SKM-1 (cell line): ENCODE measurements around the gene SCN2B.
A peak's percentile ranks its signal among the peaks of the same experiment; 100 is the strongest.

Experiments
- DNase-seq: peaks from one replicate; lab custom pipeline; 2025; ENCODE audit not compliant: unreplicated experiment; lab: John Stamatoyannopoulos, UW

Gene SCN2B

GRCh38 chr11:118154641-118155040 lies 21.8 kb downstream of the SCN2B start:
- no peak for DNase-seq

GRCh38 chr11:118153976-118154375 lies 22.5 kb downstream of the SCN2B start:
- DNase-seq, result no peak

GRCh38 chr11:118153516-118153915 lies 22.9 kb downstream of the SCN2B start:
- DNase-seq, result no peak

GRCh38 chr11:118152552-118153471 lies 23.6 kb downstream of the SCN2B start, which contains the start of gene SCN4B:
SCN4B (minus strand) TSS chr11:118152823; CDS start chr11:118152673, 150 bp downstream.
- no peak for DNase-seq

GRCh38 chr11:118152020-118152551 lies 24.4 kb downstream of the SCN2B start:
- no peak for DNase-seq

DNA sequence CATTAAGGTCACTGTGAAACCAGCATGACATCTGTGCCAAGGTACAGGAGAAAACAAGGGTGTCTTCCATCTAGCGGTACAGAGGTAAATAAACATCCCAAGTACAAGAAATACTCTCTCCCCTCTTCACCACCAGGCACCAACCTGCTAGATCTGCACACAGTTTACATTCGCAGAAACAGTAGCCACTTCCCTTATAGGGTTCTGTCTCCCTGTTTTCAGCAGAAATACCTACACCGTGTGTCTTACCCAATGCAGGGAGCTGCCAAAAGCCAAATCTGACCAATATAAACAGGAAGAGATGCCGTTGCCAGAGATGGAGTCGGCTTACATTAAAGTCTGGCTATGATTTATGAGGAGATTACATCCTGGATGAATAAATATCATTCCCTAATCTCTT lies 25.0 kb downstream of the SCN2B start:
- DNase-seq, result no peak

DNA sequence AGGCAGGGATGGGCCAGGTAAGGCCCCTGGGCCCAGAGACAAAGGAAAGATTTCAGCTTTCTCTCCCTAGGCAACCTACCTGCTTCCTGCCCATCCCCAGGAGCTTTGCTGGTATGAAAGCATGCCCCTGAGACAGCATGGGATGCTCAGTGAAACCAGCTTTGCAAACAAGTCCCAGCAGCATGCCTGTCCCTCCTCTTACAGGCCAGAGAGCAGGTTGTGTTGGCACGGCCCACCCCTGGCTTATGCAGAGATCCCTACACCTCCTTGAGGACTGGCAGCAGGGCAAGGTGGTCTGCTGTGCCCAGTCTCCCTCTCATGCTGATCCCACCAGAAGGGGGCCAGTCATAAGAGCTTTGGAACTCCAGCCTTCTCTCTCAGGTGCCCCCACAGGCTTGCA lies 26.9 kb downstream of the SCN2B start:
- DNase-seq, result no peak

- DNase-seq, result no peak
Observed at GRCh38 chr11:118148856-118149255, 27.6 kb downstream of the SCN2B start.

DNA sequence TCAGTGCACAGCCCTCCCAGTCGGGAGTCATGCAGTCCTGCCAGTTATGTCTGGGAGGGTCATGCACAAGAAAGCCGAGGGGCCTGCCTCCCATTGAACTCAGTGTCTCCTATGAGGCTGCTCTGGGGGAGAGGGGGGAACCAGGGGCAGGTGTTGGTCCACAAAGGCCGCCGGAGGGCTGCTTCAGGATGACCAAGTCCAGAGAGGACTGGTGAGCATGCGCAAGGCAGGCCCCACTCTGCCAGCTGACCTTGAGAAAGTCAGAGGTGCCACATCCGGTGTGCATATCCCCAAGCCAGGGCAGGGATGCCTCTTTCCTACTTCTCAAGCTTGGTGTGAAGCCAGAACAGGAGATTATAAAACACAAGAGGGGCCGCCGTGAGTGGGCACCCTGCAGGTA lies 28.2 kb downstream of the SCN2B start:
- DNase-seq, result no peak

- no peak for DNase-seq
Observed at GRCh38 chr11:118147502-118147901, 28.9 kb downstream of the SCN2B start.

GRCh38 chr11:118146554-118146953 lies 29.9 kb downstream of the SCN2B start:
- no peak for DNase-seq

DNA sequence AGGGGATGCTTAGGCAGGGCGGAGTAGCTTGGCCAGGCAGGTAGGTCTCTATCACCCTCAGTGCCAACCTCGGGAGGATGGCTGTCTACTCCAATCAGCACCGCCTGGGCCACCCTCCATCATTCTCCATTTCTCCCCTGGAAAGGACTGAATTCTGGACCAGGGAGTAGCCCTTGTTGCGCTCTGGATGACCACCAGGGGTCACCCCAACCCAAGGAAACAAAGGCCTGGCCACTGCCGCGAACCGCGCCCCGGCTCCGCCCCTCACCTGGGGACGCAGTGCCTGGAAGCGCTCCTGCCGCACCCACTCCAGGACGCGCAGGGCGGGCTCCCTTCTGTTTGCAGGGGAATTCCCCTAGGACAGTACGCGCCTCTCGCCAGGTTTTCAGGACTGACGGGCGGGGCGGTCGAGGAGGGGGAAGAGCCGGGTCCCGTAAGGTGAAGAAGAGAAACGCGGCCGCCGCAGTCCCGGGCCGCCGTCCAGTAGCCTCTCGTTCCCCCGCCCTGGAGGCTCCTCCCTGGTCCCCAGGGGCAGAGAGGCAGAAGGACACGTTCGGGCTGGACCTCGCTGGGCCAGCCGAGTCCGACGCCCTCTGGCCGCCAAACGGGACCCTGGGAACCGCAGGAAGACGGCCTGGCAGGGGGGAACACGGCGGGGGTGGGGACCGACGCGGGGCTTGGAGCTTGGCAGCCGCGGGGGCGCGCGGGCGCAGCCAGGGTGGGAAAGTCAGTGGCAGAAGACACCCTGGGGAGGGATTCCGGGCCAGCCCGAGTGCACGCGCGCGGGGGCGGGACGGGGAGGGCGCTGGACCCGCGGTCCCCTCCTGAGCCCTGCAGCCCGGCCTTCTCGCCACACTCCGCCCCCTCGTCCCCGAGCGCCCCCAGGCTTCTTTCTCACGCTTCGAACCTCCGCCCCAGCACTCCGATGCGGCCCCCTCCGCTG lies 30.9 kb downstream of the SCN2B start:
- DNase-seq, result peak; percentile 59

GRCh38 chr11:118144301-118145268 lies 31.9 kb downstream of the SCN2B start:
- no peak for DNase-seq

DNA sequence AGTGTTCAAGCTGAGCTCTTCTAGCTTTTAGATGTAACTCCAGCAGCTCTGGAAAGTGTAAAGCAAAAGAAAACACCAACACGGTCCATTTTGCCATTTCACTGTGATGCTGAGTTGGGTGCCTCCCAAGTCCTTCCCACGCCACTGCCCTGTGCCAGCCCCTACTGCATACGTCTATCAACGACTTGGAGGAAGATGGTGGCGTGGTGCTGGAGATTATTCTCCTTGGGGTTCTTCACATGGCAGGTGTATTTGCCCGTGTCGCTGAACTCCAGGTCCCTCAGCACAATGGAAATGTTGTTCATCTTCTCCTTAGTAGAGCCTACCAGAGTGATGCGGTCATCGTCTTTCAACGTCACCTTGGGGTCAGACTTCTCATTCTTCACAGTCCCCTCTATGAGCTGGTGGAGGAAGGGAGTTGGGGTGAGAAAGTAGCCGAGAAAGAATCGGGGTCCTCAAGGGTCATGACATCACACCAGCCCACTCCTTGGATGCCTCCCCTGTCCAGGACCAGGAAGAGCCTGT lies 32.7 kb downstream of the SCN2B start:
- no peak for DNase-seq

GRCh38 chr11:118142809-118143208 lies 33.6 kb downstream of the SCN2B start:
- DNase-seq, result peak; percentile 92

- no peak for DNase-seq
Observed at GRCh38 chr11:118142081-118142480, 34.4 kb downstream of the SCN2B start.

- DNase-seq, result no peak
Observed at GRCh38 chr11:118139578-118139977, 36.9 kb downstream of the SCN2B start.

DNA sequence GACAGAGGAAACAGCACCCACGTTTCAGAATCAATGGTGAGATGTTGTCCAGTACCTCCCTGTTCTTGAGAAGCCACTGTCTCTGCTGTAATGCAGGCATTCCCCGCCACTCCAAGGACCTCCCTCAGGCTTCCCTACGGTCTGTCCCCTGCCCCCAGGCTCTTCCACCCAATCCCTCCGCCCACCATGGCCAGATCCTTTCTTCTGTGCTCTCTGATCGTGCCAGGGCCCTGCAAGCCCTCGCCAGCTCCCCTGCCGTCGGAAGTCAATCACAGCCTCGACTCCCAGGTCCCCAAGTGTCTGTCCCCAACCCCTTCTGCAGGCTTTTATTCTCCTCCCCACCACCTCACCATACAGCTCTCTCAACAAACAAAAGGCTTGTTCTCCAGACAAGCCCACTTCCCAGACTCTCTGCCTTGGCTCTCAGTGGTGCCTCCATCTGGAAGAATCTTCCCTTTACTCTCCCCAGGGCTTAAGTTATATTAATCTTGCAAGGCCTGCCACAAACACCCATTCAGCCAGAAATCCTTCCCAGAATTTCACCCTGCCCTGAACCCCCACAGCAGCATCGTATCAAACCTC lies 37.5 kb downstream of the SCN2B start:
- no peak for DNase-seq

DNA sequence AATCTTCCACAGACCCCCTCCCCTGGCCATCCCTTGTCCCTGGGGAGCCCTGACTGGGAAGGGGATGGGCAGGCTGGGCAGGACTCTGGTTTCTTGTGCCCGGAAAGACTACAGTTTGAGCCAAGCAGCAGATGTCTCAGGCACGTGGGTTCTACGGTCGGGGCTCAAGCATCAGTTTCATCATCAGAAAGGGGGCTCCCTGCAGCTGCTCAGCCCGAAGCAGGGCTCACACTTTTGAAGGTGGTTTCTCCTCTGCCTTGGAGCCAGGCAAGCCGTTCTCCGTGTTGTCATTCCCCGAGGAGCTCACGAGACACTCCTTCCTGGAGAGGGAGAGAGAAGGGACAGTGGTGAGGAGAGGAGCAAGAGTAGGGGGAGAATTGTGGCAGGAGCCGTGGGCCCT lies 39.6 kb downstream of the SCN2B start:
- no peak for DNase-seq

DNA sequence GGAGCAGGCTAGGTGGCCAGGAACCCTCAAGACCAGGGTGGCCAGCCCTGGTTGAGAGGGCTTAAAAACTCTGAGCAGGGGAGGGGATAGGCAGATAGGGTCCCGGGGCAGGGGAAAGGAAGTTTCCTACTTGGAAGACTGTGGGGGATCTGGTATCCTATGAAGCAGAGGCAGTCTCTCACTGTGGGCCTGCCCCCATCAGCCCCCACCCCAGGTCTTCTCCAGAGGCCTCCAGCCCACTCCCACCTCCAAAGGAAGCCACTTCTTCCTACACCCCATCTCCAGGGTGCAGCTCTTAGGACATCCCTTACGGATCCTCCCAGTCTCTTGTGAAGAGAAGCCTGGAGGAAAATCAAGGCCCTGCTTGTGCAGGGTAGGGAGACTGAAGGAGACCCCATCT lies 40.1 kb downstream of the SCN2B start:
- no peak for DNase-seq
